HepG2 (cell line): ENCODE results near the gene MBOAT7. TPM values are rescaled to one million over a fixed set of nuclear protein-coding genes. Genes with fewer than 3 reads are reported as not detected.
A peak's percentile ranks its signal among the peaks of the same experiment; 100 is the strongest.

Source experiments
- BCLAF1 ChIP-seq: fragments of 450-650 bp; IDR thresholded peaks from 2 replicates; pipeline ENCODE4 v1.6.1; 2017; ENCODE audit warnings: mild to moderate bottlenecking
- BHLHE40 ChIP-seq: IDR thresholded peaks from 2 replicates; pipeline ENCODE4 v1.6.1; 2011; ENCODE audit warnings: low read length, improper control_type of control experiment
- ELK4 ChIP-seq: sonication (generic); formaldehyde crosslinking; IDR thresholded peaks from 2 replicates; pipeline ENCODE4 v1.9.0; 2021; ENCODE audit warnings: missing genetic modification reagents, borderline replicate concordance
- FOXA3 ChIP-seq: IDR thresholded peaks from 2 replicates; pipeline ENCODE4 v1.6.1; 2016; ENCODE audit warnings: missing genetic modification reagents, missing compliant biosample characterization
- HNRNPK ChIP-seq: fragments of 200-400 bp; formaldehyde crosslinking; IDR thresholded peaks from 2 replicates; pipeline ENCODE4 v1.6.1; 2018; ENCODE audit warnings: low read length, low read depth, moderate library complexity, mild to moderate bottlenecking; ENCODE audit not compliant: poor library complexity, severe bottlenecking
- JARID2 ChIP-seq: sonication (generic); formaldehyde crosslinking; IDR thresholded peaks from 2 replicates; pipeline ENCODE4 v1.8.1; 2023; ENCODE audit warnings: missing genetic modification reagents, inconsistent platforms; ENCODE audit not compliant: insufficient replicate concordance
- MIER2 ChIP-seq: IDR thresholded peaks from 2 replicates; pipeline ENCODE4 v1.6.1; 2016; ENCODE audit warnings: missing biosample characterization, missing genetic modification reagents
- MYC ChIP-seq: sonication (generic); formaldehyde crosslinking; IDR thresholded peaks from 2 replicates; pipeline ENCODE4 v1.9.0; 2021; ENCODE audit warnings: missing genetic modification reagents, borderline replicate concordance
- NFIB ChIP-seq: sonication (generic); formaldehyde crosslinking; IDR thresholded peaks from 2 replicates; pipeline ENCODE4 v1.9.0; 2021; ENCODE audit warnings: missing genetic modification reagents, mild to moderate bottlenecking, borderline replicate concordance
- PAXIP1 ChIP-seq: sonication (generic); formaldehyde crosslinking; conservative IDR thresholded peaks from 2 replicates; pipeline ENCODE4 v1.4.0; 2020; ENCODE audit warnings: mild to moderate bottlenecking, missing genetic modification reagents, moderate library complexity
- ZBTB34 ChIP-seq: sonication (generic); formaldehyde crosslinking; IDR thresholded peaks from 2 replicates; pipeline ENCODE4 v1.8.0; 2022; ENCODE audit warnings: mild to moderate bottlenecking, missing genetic modification reagents
- ZNF430 ChIP-seq: sonication (generic); formaldehyde crosslinking; IDR thresholded peaks from 2 replicates; pipeline ENCODE4 v1.9.0; 2021; ENCODE audit warnings: mild to moderate bottlenecking, missing genetic modification reagents
- ZNF512B ChIP-seq: sonication (generic); formaldehyde crosslinking; IDR thresholded peaks from 2 replicates; pipeline ENCODE4 v1.5.1; 2020; ENCODE audit warnings: missing genetic modification reagents, mild to moderate bottlenecking, borderline replicate concordance
- ZNF567 ChIP-seq: sonication (generic); formaldehyde crosslinking; IDR thresholded peaks from 2 replicates; pipeline ENCODE4 v1.8.1; 2023; ENCODE audit warnings: mild to moderate bottlenecking, missing genetic modification reagents, borderline replicate concordance
- ZNF776 ChIP-seq: sonication (generic); formaldehyde crosslinking; IDR thresholded peaks from 2 replicates; pipeline ENCODE4 v1.4.0; 2020; ENCODE audit warnings: mild to moderate bottlenecking, missing genetic modification reagents
- ZSCAN31 ChIP-seq: sonication (generic); formaldehyde crosslinking; IDR thresholded peaks from 2 replicates; pipeline ENCODE4 v1.5.0; 2020; ENCODE audit warnings: low read depth, mild to moderate bottlenecking, missing genetic modification reagents
- polyA plus RNA-seq, 8 experiments: library from polyadenylated mRNA; depleted of rRNA in 3 of 8; stranded (reverse) in 7 of 8; unstranded in 1 of 8; fragments of >200 nt; fragmentation: Illumina TruSeq in 4 of 8; extraction: Trizol in 4 of 8; gene quantifications; 2 replicates each; pipeline versions ENCODE4 v1.2.1 to v1.2.3, GENCODE V29; 2011 to 2016; ENCODE audit warnings: low read depth in 4 of 8, missing spikeins in 1 of 8, mixed read lengths in 1 of 8; ENCODE audit not compliant: insufficient read depth in 1 of 8
- total RNA-seq, 5 experiments: library from RNA; depleted of rRNA; stranded (reverse); fragments of >200 nt; fragmentation: Illumina TruSeq; extraction: Trizol; gene quantifications; 2 replicates each; pipeline ENCODE4 v1.2.3, GENCODE V29; 2016; ENCODE audit warnings: low read depth in 1 of 5

The MBOAT7 gene
- total and polyA plus RNA-seq, 2 of the 13 experiments (the other 11 are each of a cell fraction or from before 2014, with no cell fraction given): 22.2 to 25.5 TPM

GRCh38 chr19:54136086-54136863, 53.1 kb downstream of the MBOAT7 start (continued):
- TF ChIP-seq ZBTB34 (CRISPR knock-in tag) (no peak), ZSCAN31 (CRISPR knock-in tag) (0 out of 2 replicates have a peak, but pooled peaks have one; percentile 24), HNRNPK (no peak), ELK4 (CRISPR knock-in tag) (no peak), PAXIP1 (no peak), ZNF512B (CRISPR knock-in tag) (no peak), BHLHE40 (no peak), NFIB (no peak), BCLAF1 (no peak), ZNF430 (peak; percentile 31; the same call in 1 of the 2 replicates), ZNF567 (CRISPR knock-in tag) (no peak), JARID2 (CRISPR knock-in tag) (no peak), FOXA3 (0 out of 2 replicates have a peak, but pooled peaks have one; percentile 6), MYC (CRISPR knock-in tag) (no peak), ZNF776 (CRISPR knock-in tag) (no peak), MIER2 (no peak)
